Activated CD8-positive, alpha-beta memory T cell treated with anti-CD3 and anti-CD28 coated beads for 36 hours (primary cell): ENCODE results near the gene EVI5. TPM values are rescaled to one million over a fixed set of nuclear protein-coding genes. Genes with fewer than 3 reads are reported as not detected.
"Not testable (repeated sequence)": the region's sequence is repeated elsewhere in the genome, so short reads cannot be mapped to it uniquely, and the experiment has no call there.

ENCODE experiments used
- CTCF ChIA-PET: fragments of 350-600 bp; sonication (Branson Sonifier 250); formaldehyde crosslinking; loops from one replicate; lab custom pipeline; 2021; ENCODE audit warnings: antibody characterized with exemption; lab: Charles Lee
- POLR2A ChIA-PET: fragments of 350-600 bp; sonication (Branson Sonifier 250); formaldehyde crosslinking; loops from one replicate; lab custom pipeline; 2021; ENCODE audit warnings: antibody characterized with exemption; lab: Charles Lee
- total RNA-seq, 2 experiments: library from RNA; stranded (reverse); gene quantifications; one replicate each; pipeline ENCODE4 v1.2.3, GENCODE V29; 2021

The EVI5 gene
- total RNA-seq, 2 experiments from 2014 or later = 49.3 to 51.2 TPM

DNA sequence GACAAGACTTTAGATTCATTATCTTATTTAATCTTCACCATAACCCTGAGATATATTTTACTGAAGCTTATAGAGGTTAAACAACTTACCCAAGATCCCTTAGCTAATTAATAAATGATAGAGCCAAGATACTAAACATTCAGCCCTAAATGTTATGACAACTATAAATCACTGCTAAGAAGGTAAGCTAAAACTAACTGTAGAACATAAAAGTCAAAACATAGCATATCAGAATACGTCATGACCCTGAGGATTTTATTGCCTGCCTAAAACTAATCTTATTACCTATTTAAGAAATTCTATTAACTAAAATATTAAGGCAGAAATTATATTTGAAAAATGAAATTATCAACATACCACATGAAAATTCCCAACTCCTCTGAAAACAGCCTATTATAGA, 22.6 kb downstream of the EVI5 start:
- CTCF ChIA-PET = interaction anchor here (2.1 kb wide), 1 partner anchor 13 kb away, joined by 10 read pairs; no protein-coding TSS in a partner anchor
- POLR2A ChIA-PET = no interaction called here

DNA sequence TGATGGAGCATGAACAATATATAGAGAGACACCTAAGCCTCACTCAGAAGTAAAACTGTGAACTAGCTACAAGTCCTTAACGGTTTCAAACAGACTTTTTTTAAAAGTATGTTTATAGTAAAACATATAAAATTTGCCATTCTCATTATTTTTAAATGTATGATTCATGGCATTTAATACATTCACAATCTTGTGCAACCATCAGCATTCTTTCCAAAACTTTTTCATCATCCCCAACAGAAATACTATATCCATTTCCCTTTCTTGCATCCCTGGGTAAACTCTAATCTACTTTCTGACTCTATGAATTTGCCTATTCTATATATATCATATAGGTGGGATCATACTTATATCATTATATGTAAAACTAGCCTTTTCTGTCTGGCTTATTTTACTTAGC, 25.5 kb downstream of the EVI5 start:
- POLR2A ChIA-PET = no interaction called here
- CTCF ChIA-PET = no interaction called here

GRCh38 chr1:92756537-92756936, 28.4 kb downstream of the EVI5 start:
- ChIA-PET CTCF (no interaction called here), POLR2A (no interaction called here)

DNA sequence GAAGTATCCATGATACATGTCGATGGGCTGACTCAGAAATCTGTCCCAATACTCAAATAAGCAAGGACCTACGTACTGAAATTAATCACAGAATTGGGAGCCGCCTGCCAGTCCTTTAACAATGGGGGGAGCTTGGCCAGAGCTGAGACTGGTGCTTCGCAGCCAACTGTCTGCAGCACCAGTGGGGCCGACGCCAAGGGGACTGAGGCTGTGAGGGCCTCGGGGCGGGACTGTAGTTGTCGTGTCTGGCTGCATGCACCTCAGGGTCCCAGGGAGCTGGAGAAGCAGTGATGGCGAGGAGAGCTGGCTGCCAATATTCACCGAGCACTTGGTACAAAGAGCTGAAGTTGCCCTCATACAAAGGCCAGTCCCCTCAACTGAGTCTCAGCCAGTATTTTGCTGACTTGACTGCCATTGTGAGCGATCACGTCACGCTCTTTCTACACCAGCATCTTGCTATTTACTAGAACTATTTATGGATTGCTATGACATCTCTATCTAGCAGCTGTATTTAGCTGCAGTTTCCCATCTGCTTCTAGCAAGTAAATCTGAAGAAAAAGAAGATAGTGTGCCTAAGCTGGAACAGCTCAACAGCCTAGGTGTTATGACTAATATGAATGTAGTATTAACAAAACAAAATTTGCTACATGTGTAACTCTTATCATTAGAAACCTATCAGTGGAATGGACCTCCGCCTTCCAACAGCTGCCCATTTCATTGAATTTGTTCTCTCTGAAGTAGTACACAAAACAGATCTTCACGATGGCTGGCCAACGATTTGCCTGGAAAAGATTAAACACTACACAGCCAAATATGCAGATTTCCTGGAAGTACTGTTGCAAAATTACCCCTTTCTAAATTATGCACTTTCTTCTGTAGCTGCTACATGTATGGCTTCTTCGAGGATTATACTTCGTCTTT, 29.1 kb downstream of the EVI5 start:
- CTCF ChIA-PET = interaction anchor here (0.9 kb wide), 1 partner anchor 14 kb away, joined by 5 read pairs; no protein-coding TSS in a partner anchor

GRCh38 chr1:92754719-92755050, 30.2 kb downstream of the EVI5 start:
- POLR2A ChIA-PET = no interaction called here
- CTCF ChIA-PET = interaction anchor here (0.9 kb wide), 1 partner anchor 13 kb away, joined by 5 read pairs; no protein-coding TSS in a partner anchor

More for the DNA sequence above, 29.1 kb downstream of the EVI5 start:
- POLR2A ChIA-PET = no interaction called here

- POLR2A ChIA-PET = interaction anchor here (0.6 kb wide), 1 partner anchor 30 kb away, joined by 6 read pairs; no protein-coding TSS in a partner anchor
- CTCF ChIA-PET = no interaction called here
Measured at GRCh38 chr1:92754000-92754718, 30.7 kb downstream of the EVI5 start.

- POLR2A ChIA-PET = no interaction called here
- CTCF ChIA-PET = no interaction called here
Measured at GRCh38 chr1:92752719-92753118, 32.2 kb downstream of the EVI5 start.

GRCh38 chr1:92749024-92749634, 35.8 kb downstream of the EVI5 start:
- ChIA-PET CTCF (interaction anchor here (0.6 to 1.5 kb wide), 10 partner anchors 12 to 760 kb away, joined by 3 to 11 read pairs (median 5); no protein-coding TSS in a partner anchor), POLR2A (interaction anchor here (0.6 kb wide), 1 partner anchor 395 kb away, joined by 5 read pairs; no protein-coding TSS in a partner anchor)

DNA sequence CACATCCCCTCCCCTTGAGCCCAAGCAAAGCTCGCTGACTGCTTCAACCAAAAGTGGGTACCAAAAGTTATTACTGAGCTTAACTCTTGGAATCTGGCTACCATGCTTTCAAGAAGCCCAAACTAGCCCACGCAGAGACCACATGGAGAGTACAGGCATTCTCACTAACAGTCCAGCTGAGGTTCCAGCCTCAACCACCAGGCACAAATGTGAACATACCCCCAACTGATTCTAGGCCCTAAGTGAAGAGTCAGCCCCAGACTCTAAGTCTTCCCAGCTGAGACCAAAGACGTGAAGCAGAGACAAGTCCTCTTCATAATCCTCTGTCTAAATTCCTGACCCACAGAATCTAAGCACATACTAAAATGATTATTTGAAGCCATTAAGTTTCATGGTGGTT, 36.8 kb downstream of the EVI5 start:
- ChIA-PET POLR2A (no interaction called here), CTCF (interaction anchor here (0.7 to 1.1 kb wide), 4 partner anchors 28 to 428 kb away, joined by 3 to 5 read pairs (median 3); partner anchors contain the start of gene RPL5)

DNA sequence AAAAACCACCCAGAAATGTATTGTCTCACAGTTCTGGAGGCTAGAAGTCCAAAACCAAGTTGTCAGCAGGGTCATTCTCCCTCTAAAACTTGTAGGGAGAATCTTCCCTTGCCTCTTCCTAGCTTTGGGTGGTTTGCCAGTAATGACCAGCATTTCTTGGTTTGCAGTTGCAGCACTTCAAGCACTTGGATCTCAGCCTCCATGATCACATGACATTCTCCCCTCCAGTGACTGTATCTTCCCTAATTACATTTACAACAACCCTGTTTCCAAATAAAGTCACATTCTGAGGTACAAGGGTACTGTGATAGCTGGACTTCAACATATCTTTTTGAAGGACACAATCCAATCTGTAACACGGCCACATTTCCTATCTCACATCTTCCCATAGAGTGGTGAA, 37.2 kb downstream of the EVI5 start:
- ChIA-PET CTCF (interaction anchor here (1.0 to 1.1 kb wide), 3 partner anchors 29 to 84 kb away, joined by 3 read pairs; partner anchors contain the start of gene RPL5), POLR2A (no interaction called here)

GRCh38 chr1:92746255-92746654, 38.7 kb downstream of the EVI5 start:
- CTCF ChIA-PET = interaction anchor here (0.6 to 1.6 kb wide), 2 partner anchors 72 to 571 kb away, joined by 4 to 8 read pairs; no protein-coding TSS in a partner anchor

GRCh38 chr1:92743221-92743620, 41.7 kb downstream of the EVI5 start:
- CTCF ChIA-PET = no interaction called here
- POLR2A ChIA-PET = no interaction called here

More at GRCh38 chr1:92746255-92746654, 38.7 kb downstream of the EVI5 start:
- POLR2A ChIA-PET = interaction anchor here (0.6 kb wide), 1 partner anchor 40 kb away, joined by 11 read pairs; no protein-coding TSS in a partner anchor

DNA sequence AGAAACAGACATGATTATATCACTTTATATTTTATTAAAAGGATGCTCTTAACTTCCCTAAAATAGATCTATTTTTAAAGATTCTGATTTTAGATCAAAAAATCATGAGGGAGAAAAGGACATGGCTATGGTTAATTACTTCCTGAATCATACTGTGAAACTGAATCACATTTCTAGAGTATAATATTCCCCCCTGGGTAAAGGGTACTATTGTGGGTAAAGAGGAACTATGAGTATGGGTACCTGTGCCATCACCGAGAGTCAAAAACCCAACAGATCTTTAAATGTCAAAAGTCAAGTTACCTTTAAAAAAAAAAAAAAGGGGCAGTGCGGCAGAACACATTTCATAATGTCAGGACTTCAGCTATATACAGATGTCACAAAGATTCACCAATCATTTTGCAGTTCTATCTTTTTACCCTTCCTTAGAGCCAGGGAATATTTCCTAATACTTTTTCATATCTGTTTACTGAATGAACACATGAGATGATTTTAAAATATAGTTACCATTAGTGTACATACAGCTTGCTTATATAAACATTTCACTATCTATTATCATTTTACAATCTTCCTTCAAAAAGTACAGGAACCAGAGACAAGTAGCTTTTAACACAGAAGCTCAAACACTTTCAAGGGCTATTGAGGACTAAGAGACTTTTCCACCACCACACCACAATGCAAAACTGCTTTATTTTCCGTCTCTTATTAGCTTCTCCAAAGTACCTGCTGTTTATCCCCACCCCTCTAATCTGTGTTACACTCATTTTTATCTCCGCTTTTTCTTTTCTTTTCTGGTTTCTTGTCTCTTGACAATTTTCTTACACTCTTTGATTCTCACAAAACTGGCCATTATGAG, 45.0 kb downstream of the EVI5 start:
- POLR2A ChIA-PET = no interaction called here
- CTCF ChIA-PET = no interaction called here

GRCh38 chr1:92736395-92736794, 48.5 kb downstream of the EVI5 start:
- POLR2A ChIA-PET = no interaction called here
- CTCF ChIA-PET = interaction anchor here (1.0 kb wide), 1 partner anchor 13 kb away, joined by 3 read pairs; no protein-coding TSS in a partner anchor

GRCh38 chr1:92730476-92730875, 54.4 kb downstream of the EVI5 start:
- ChIA-PET POLR2A (interaction anchor here (0.7 kb wide), 1 partner anchor 45 kb away, joined by 8 read pairs; no protein-coding TSS in a partner anchor), CTCF (interaction anchor here (1.3 kb wide), 1 partner anchor 88 kb away, joined by 3 read pairs; no protein-coding TSS in a partner anchor)

GRCh38 chr1:92728697-92729096, 56.2 kb downstream of the EVI5 start:
- CTCF ChIA-PET = interaction anchor here (0.7 kb wide), 1 partner anchor 473 kb away, joined by 3 read pairs; no protein-coding TSS in a partner anchor
- POLR2A ChIA-PET = no interaction called here

DNA sequence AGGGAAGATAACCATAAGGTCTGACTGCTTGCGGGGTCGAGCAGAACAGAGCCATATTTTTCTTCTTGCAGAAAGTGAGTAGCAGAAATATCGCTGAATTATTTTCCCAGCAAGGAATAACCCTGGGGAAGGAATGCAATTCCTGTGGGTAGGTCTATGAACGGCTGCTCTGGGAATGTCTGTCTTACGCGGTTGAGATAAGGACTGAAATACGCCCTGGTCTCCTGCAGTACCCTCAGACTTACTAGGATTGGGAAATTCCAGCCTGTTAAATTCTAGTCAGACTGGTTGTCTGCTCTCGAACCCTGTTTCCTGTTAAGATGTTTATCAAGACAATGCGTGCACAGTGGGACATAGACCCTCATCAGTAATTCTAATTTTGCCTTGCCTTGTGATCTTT, 61.2 kb downstream of the EVI5 start:
- CTCF ChIA-PET, POLR2A ChIA-PET: not testable (repeated sequence)

GRCh38 chr1:92721886-92722285, 63.0 kb downstream of the EVI5 start:
- POLR2A ChIA-PET = no interaction called here
- CTCF ChIA-PET = no interaction called here
